GM21619 (cell line): Measurements from ENCODE around the gene HSD17B2.
"Not testable (repeated sequence)": the region's sequence is repeated elsewhere in the genome, so short reads cannot be mapped to it uniquely, and the experiment has no call there.

Source experiments
- ATAC-seq: cut with Tn5 transposase; IDR thresholded peaks from one replicate; pipeline ENCODE4 v1.9.1; 2021; ENCODE audit not compliant: unreplicated experiment

HSD17B2 gene

GRCh38 chr16:82074019-82074558 is 39.0 kb downstream of the HSD17B2 start:
- no peak for ATAC-seq

- no peak for ATAC-seq
These were observed 43.1 kb downstream of the HSD17B2 start for GRCh38 chr16:82078125-82078524.

- no peak for ATAC-seq
These were observed 44.8 kb downstream of the HSD17B2 start for GRCh38 chr16:82079892-82080291.

DNA sequence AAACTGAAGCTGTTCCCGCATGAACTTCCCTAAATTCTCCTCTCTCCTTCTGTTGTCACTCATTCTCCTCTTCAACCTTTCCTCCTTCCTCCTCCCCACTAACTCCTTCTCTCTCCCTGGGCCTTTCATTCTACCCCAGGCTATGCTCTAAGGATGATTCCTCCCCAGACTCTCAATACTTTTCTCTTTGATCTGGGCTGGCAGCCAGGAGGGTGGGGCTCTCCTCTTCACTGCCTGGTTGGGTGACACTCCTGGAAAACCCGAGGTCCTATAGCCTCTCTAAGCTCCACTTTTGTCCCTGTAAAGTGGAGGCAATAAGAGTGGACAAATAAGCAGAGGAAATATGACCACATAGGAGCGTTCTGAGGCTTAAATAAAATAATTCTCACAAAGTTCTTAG is 46.2 kb downstream of the HSD17B2 start:
- no peak for ATAC-seq

DNA sequence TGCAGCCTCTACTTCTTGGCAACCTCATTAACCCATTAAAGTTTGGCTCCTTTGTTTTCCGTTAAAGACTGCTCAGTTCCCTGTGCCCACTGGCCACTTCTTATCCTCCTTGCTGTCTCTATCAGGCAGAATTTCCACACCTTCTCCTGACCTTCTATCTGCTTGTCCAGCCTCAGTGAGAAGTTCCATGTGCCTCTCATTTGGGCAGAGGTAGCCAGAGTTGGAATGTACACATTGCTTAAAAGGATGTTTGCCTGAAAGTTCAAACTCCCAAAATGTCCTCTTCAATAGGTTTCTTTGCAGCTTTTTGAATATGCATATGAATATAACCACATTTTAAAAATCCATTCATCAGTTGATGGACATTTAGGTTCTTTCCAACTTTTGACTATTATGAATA is 47.0 kb downstream of the HSD17B2 start:
- ATAC-seq = no peak

DNA sequence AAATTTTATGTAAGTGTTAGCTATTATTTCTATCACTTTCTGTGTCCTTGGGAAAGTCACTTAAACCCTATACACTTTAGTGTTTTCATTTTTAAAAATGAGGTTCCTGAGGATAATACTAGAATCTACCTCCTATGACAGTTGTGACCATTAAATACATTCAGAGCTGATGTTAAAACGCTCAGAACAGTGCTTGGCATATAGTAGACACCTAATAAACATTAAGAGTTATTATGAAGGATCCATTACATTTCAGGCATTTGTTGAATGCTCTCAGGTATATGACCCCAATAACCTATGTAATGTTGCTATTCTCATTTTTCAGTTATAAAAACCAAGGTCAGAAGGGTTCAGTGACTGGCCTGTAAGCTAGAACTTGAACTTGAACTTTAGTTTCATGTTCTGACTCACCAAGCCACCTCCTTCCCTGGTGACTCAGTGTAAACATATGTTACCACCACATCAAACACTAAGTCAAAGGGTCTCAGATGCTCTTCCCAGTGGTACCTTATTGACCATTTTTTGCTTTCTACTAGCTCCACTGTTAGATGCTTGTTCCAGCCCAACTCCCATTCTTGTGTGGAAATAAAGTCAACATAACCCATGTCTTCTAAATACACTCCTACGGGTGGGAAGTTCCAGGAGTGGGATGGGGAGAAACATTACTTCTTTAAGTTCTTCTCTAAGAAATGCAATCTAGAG is 47.6 kb downstream of the HSD17B2 start:
- no peak for ATAC-seq

DNA sequence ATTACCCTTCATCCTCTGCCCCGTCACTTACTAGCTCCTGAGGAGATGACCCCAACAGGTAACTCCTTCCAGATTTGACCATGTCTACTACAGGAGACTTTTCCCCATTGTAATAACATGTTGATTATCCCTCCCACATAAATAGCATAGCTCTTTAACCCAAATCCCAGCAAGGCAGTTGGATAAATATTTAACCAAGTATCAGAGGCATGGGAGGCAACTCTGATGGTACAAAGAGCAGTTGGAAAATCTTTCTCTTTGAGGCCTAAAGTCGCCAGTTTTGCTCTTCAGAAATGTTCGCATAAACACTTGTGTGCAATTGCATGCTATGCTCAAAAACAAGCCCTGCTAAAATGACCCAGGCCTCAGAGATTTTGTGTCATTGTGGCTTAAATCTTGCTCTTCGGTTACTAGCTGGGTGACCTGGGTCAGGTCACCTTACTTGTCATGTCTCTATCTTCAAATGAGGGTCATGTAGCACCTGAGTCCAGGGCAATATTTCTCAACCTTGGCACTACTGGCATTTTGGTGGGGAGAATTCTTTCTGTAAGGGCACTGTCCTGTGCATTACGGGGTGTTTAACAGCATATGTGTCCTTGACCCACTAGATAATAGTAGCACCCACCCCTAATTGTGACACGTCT is 48.8 kb downstream of the HSD17B2 start:
- no peak for ATAC-seq

DNA sequence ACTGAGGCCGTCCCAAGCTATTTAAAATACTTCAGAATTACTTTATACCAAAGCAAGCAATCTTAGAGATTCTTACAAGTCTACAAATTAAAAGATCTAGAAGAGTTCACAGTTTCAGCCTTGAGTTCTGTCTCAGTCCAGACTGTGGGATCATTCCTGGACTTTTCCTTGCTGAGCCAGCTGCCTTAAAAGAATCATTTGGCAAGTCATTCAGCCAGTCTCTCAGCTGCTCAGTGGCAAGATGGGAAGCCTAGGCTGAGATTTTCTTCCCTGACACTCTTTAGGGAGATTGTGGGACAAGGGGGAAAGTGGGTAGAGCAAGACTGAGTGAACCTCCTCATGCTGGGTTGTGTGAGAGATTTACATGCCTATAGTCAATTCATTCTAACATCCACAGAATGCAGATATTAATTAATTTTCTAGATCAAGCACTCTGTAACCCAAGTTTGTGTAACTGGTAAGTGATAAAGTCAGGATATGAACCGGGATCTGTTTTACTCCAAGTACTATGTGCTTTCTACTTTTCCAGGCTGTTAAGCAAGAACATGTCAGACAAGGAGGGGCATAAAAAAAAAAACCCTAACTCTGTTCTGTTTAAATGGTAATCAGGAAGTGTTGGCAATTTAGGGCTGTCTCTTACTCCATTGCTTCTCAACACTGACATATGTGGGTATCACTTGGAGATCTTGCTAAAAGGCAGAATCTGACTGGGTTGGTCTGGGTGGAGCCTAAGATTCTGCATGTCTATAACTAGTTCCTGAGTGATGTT is 50.1 kb downstream of the HSD17B2 start:
- ATAC-seq = no peak

DNA sequence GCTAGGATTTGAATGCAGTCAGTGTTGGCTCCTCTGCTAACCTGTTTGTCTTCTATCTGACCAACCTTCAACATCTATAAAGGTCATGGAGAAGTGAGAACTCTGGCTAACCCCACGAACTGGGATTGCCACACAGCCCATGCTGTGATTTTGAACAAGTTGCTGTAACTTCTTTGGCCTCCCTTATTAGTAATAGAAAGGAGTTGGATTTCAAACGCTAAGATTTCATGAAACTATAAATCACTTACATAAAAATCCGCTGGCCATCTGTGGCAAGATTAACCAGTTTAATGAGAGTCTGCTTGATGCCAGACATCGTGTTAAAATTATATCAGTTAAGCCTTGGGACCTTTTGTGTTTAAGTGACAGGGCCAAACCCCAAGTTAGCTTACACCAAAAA is 53.4 kb downstream of the HSD17B2 start:
- ATAC-seq = no peak

DNA sequence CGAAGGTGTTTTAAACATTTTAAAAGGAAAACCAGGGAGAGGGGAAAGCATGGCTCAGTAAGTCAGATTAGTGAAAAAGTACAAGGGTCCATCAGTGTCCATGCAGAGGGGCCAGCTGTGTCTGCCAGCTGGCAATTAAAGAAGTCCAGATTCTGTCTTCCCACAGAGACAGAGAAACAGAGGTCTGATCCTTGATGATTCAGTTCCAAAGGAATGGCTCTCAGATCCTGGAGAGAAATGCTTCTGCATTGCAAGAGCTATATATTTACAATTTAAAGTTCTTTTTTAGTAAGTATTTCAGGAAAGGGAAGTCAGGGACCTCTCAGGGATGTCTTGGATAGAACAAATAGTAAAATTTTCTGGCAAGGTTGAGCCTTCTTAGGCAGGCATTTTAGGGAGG is 56.2 kb downstream of the HSD17B2 start:
- ATAC-seq = no peak

- no peak for ATAC-seq
These were observed 57.7 kb downstream of the HSD17B2 start for GRCh38 chr16:82092711-82093110.

- ATAC-seq = no peak
These were observed 58.7 kb downstream of the HSD17B2 start for GRCh38 chr16:82093666-82094300.

- ATAC-seq = no peak
These were observed 60.0 kb downstream of the HSD17B2 start for GRCh38 chr16:82094942-82095540.

DNA sequence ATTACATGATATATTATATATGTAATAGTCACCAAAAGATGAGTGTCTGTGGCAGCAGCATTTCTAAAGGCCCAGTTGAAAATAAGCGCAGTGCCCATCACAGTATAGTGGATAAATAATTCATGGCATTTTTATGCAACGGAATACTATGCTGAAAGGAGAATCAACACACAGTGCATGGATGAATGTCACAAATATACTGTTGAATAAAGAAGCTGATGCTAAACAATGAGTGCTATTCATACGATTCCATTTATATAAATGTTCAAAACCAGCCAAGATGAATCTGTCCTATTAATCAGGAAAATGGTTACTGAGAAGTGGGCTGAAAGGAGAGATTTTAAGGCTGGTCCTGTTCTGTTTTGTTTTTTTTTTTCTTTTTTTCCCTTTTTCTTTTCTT is 61.6 kb downstream of the HSD17B2 start:
- ATAC-seq = no peak

DNA sequence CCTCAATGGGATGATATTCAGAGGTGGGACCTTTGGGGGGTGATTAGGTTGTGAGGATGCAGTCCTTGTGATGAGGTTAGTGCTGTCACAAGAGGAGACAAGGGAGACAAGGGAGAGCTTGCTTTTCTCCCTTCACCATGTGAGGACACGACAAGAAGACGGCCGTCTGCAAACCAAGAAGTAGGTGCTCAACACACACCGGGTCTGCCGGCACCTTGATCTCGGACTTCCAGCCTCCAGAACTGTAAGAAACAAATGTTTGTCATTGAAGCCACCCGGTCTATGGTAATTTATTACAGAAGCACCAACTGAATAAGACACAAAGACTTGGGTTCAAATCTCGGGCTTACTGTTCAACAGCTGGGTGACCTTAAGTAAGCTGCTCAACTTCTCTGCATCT is 70.1 kb downstream of the HSD17B2 start:
- ATAC-seq = no peak

GRCh38 chr16:82108100-82108499 is 73.0 kb downstream of the HSD17B2 start:
- ATAC-seq = no peak

DNA sequence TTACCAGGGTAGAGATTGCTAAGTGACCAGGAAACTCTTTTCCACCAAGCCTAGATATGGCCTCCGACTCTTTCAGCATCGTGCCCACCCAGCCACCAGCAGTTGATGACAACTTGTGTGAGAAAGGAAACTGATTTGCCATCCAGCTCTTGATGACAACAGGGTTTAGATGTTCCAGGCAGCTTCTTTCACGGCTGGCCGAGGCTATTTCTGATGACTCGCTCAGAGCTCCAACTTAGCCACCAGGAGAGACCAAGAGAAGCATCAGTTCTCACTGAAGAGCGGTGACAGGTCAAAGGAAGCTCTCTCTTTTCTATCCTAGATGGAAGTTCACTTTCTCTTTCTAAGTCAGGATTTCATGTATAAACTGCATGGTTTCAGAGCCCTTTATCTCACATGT is 73.7 kb downstream of the HSD17B2 start:
- no peak for ATAC-seq

DNA sequence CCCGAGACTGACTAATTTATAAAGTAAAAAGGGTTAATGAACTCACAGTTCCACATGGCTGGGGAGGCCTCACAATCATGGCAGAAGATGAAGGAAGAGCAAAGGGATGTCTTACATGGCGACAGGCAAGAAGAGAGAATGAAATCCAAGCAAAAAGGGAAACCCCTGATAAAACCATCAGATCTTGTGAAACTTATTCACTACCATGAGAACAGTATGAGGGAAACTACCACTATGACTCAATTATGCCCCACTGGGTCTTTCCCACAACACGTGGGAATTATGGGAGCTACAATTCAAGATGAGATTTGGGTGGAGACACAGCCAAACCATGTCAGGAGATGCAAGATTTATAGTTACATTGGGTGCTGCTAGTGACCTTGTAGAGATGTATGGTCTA is 74.2 kb downstream of the HSD17B2 start:
- not testable (repeated sequence) for ATAC-seq

DNA sequence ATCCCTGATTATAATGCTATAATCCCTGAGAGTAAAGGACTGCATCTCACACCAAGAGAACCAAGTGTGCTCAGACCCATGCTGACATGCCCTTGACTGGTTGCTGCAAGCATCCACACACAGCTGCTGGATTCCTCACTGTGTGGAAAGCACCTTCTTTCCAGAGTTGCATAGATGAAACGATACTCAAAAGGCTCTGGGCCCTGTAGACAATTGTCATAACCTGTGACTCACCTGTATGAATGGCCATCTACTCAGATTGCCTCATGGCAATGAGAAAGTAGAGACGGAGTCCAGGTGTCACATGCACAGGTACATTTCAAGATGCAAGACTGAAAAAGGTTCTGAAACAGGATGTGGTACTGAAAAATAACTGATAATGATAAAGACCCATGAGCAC is 76.9 kb downstream of the HSD17B2 start:
- no peak for ATAC-seq

GRCh38 chr16:82113741-82114140 is 78.7 kb downstream of the HSD17B2 start:
- ATAC-seq = no peak

- ATAC-seq = no peak
These were observed 81.5 kb downstream of the HSD17B2 start for GRCh38 chr16:82116535-82116934.
